ENCODE data around the gene BCAP31. TPM values are rescaled to one million over a fixed set of nuclear protein-coding genes. Genes with fewer than 3 reads are reported as not detected.
A peak's percentile ranks its signal among the peaks of the same experiment; 100 is the strongest.

Gene BCAP31
- total RNA-seq, 4 donors from 2014 or later = 76.4 to 129 (median 101) TPM

DNA sequence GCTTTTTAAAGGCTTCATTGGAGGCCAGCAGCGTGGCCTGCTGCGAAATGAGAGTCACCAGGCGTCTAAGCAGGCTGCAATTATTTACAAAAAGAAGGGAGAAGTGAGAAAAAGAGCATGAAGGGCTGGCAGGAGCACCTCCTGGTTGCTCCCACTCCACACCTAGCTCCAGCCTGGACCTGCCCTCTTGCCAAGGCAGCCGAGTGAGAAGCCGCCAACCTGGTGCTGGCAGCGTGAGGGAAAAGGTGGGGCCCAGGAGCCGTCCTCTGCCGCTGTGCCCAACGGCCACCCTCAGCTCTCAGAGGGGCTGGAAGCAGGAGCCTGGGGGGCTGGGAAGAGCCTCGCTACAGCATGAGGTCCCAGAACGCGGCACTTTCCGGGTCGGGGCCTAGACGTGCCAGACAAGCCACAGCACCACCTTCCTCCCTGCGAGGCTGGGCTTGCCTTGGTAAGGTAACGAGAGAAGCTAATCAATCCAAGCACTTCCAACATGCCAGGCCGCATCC is 20.1 kb downstream of the BCAP31 start:
- peak overlapping the region; percentile 34 to 70 (median 60) for H3K27ac ChIP-seq (replicated peaks in 1 of 4)
- H3K9me3 ChIP-seq = no peaks in the 10 kb centered on the region
- DNase-seq (ENCODE audit: extremely low spot score) = no peak
- peaks cover 8 to 67% (median 48%) of the 10 kb centered on the region in 4 donors for H3K4me1 ChIP-seq
- TF ChIP-seq POLR2AphosphoS5 (IDR thresholded peaks at IDR 0.05) (no peak), EP300 (IDR thresholded peaks at IDR 0.05) (no peak), POLR2A (IDR thresholded peaks at IDR 0.05; ENCODE audit: low read depth) (no peak)
- TF ChIP-seq, protein P1, sequence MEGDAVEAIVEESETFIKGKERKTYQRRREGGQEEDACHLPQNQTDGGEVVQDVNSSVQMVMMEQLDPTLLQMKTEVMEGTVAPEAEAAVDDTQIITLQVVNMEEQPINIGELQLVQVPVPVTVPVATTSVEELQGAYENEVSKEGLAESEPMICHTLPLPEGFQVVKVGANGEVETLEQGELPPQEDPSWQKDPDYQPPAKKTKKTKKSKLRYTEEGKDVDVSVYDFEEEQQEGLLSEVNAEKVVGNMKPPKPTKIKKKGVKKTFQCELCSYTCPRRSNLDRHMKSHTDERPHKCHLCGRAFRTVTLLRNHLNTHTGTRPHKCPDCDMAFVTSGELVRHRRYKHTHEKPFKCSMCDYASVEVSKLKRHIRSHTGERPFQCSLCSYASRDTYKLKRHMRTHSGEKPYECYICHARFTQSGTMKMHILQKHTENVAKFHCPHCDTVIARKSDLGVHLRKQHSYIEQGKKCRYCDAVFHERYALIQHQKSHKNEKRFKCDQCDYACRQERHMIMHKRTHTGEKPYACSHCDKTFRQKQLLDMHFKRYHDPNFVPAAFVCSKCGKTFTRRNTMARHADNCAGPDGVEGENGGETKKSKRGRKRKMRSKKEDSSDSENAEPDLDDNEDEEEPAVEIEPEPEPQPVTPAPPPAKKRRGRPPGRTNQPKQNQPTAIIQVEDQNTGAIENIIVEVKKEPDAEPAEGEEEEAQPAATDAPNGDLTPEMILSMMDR (IDR thresholded peaks at IDR 0.05) = no peak
- no peaks in the 10 kb centered on the region for H3K27me3 ChIP-seq
- intact Hi-C loops (cut with DNase I) = no loop called here
- H3K4me3 ChIP-seq = no peak overlapping the region
- H3K36me3 ChIP-seq = peaks cover 0 to 38% (median 29%) of the 10 kb centered on the region in 4 donors
- 85% methylated on average over 11 of the region's 18 CpGs for WGBS

DNA sequence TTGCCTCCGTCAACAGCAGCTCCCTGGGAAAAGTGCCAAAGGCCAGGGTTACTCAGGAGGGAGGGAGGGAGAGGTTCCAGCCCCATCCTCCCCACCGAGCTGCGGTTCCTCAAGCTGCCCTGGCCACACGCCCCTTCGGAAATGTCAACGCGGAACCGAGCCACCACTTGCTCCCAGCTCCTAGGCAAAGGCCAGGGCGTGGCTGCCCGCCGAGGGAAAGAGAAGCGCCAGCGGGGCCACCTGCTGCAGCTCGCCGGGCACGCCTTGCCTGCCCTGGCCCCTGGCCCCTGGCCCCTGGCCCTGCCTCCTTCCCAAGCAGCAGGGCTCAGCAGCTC is 21.2 kb downstream of the BCAP31 start:
- TF ChIP-seq POLR2AphosphoS5 (IDR thresholded peaks at IDR 0.05) = peak in 1 of 2 donors; percentile 29
- TF ChIP-seq, protein P1 (IDR thresholded peaks at IDR 0.05) = no peak
- TF ChIP-seq POLR2A (IDR thresholded peaks at IDR 0.05; ENCODE audit: low read depth) = no peak
- intact Hi-C loops (cut with DNase I) = no loop called here
- H3K27me3 ChIP-seq = no peaks in the 10 kb centered on the region
- peaks cover 4 to 59% (median 40%) of the 10 kb centered on the region in 4 donors for H3K4me1 ChIP-seq
- no peak overlapping the region for H3K4me3 ChIP-seq
- H3K36me3 ChIP-seq = peaks cover 0 to 38% (median 29%) of the 10 kb centered on the region in 4 donors
- no peaks in the 10 kb centered on the region for H3K9me3 ChIP-seq
- DNase-seq (ENCODE audit: extremely low spot score) = no peak
- peak overlapping the region; percentile 51 to 70 (median 66) for H3K27ac ChIP-seq (replicated peaks in 1 of 4)
- 57% methylated on average over 3 of the region's 16 CpGs for WGBS

DNA sequence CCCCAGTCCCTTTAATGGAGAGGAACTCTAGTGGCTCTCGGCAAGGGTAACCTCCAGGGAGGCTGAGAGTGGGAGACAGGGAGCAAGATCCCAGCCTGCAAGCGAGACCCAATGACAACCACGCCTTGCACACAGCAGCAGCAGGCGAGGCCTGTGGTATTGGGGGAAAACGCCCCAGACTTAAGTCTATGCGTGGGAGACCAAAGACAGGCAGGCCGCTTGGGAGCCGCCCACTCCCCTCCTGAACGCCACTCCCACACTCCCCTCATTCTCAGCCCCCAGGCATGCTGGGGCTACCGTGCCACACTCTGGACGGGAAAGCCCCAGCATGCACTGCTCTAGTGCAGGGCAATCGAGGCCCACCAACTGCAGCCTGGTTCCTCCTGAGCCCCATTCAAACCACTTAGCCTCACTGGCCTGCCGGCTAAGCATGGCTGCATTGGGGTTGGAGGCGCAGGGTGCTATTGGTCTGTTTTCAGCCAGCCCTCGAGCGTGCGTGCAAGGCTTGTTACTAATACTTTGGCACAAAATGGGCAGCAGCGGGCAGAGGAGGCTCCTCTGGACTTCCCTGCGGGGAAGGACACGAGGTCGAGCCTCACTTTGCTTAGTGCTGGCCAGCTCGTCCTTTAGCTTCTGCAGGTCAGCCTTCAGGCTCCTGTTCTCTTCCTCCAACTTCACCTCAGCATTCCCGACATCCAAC is 21.7 kb downstream of the BCAP31 start:
- no peak for DNase-seq (ENCODE audit: extremely low spot score)
- no peaks in the 10 kb centered on the region for H3K9me3 ChIP-seq
- peak overlapping the region; percentile 40 to 70 (median 60) for H3K27ac ChIP-seq (replicated peaks in 1 of 4)
- TF ChIP-seq POLR2AphosphoS5 (IDR thresholded peaks at IDR 0.05) = no peak
- TF ChIP-seq EP300 (IDR thresholded peaks at IDR 0.05) = no peak
- no peak for TF ChIP-seq POLR2A (IDR thresholded peaks at IDR 0.05; ENCODE audit: low read depth)
- TF ChIP-seq, protein P1 (IDR thresholded peaks at IDR 0.05) = no peak
- WGBS = 77% methylated on average over 22 of the region's 23 CpGs
- H3K4me3 ChIP-seq = no peak overlapping the region
- intact Hi-C loops (cut with DNase I) = no loop called here
- no peaks in the 10 kb centered on the region for H3K27me3 ChIP-seq
- H3K36me3 ChIP-seq = peaks cover 0 to 38% (median 29%) of the 10 kb centered on the region in 4 donors
- peaks cover 4 to 56% (median 37%) of the 10 kb centered on the region in 4 donors for H3K4me1 ChIP-seq

DNA sequence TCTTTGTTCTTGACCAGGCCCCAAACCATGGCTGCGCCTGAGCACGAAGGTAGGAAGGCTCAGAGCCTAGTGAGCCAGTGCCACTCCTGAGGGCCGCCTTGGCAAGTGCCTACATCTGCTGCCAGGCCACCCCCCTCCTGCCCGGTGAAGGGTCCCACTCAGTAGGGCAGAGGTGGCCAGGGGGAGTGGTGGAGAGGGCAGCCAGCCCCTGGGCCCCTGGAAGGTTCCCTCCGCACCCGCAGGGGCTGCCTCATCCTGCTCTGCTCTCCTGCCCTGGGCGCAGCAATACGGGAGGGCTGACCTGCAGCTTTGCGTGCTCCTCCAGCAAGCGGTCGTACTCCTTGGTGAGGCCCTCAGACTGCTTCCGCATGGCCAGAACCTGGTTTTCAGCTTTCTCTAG is 22.5 kb downstream of the BCAP31 start:
- intact Hi-C loops (cut with DNase I) = no loop called here
- peaks cover 4 to 56% (median 36%) of the 10 kb centered on the region in 4 donors for H3K4me1 ChIP-seq
- no peaks in the 10 kb centered on the region for H3K27me3 ChIP-seq
- no peaks in the 10 kb centered on the region for H3K9me3 ChIP-seq
- H3K27ac ChIP-seq (replicated peaks in 1 of 4) = peak overlapping the region in 2 of 4 donors; percentile 69 to 70
- TF ChIP-seq EP300 (IDR thresholded peaks at IDR 0.05) = no peak
- no peak for TF ChIP-seq POLR2AphosphoS5 (IDR thresholded peaks at IDR 0.05)
- TF ChIP-seq, protein P1 (IDR thresholded peaks at IDR 0.05) = no peak
- TF ChIP-seq POLR2A (IDR thresholded peaks at IDR 0.05; ENCODE audit: low read depth) = no peak
- no peak overlapping the region for H3K4me3 ChIP-seq
- DNase-seq (ENCODE audit: extremely low spot score) = no peak
- H3K36me3 ChIP-seq = peaks cover 0 to 41% (median 32%) of the 10 kb centered on the region in 4 donors
- WGBS = 80% methylated on average over 9 of the region's 12 CpGs

All from esophagus muscularis mucosa (tissue), 4 donors.